ENCODE data around the gene LRRC3B.

Gene LRRC3B

DNA sequence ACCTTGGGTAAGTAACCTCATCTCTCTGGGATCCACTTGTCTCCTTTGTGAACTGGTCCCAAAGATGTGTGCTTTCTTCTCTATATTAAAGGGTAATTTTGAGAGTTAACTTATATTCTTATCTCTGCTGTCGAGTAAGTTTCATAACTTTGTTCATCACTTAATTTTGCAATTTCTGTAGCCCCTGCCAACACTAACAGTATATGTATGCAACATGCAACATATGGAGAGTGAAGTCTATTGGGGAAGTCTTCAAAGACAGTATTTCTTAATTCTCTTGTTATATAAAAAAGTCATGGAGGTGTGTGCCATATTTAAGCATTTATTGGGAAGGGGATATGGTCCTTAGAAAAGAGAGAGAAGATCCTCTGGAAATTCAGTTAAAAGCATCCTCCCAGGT, 85.9 kb downstream of the LRRC3B start:
- H3K9me3 ChIP-seq (ENCODE audit: control insufficient read depth, low read length), result no peaks in the 10 kb centered on the region
- H3K27ac ChIP-seq (ENCODE audit: low read depth, low read length, severe bottlenecking), result no peak overlapping the region
- WGBS, 2 experiments (ENCODE audit: insufficient coverage in 2 of 2), result no CpG with 5 or more reads among the region's 1 CpG
- no peaks in the 10 kb centered on the region for H3K36me3 ChIP-seq (ENCODE audit: control insufficient read depth, insufficient read depth, low read length)
- no peak overlapping the region for H3K4me3 ChIP-seq (ENCODE audit: extremely low read depth, insufficient read depth, low read length, poor library complexity, severe bottlenecking)
- H3K4me1 ChIP-seq (ENCODE audit: control insufficient read depth, insufficient read depth, low read length, poor library complexity, severe bottlenecking), result no peaks in the 10 kb centered on the region

DNA sequence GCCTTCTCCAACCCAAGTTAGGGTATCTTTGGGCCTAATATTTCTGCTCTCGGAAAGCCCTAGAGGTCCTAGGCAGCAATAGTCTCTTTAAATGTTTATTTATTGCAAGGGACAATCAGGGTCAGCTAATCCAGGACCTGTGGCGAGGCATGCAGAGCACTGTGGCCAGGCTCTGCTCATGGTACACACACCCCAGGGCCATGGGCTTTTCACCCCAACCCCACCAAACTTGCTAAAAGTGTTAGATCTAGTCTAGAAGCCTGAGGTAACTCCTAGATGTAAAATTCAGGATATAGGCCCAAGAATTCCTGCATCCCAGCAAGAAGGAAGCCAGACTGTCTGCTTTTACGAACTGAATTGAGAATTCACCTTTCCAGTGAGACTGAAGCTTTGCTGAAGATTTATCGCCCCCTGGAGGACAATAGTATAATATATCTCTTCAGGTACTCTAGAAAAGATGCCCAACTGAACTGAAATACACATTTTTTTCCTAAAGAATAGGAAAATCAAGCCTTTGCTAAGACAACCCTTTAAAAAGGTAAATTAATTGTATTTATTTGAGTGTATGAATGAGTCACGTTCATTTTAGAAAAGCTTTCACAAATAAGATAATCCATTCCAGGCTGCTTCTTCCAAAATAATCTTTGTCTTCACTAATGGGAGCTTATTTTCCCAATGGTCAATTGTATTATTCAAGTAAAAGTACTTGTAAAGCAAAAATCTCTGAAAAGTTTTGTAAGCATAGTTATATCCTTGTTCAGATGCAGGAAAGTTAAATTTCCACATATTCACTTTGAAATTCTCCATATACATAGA, 89.8 kb downstream of the LRRC3B start:
- H3K4me3 ChIP-seq (ENCODE audit: extremely low read depth, insufficient read depth, low read length, poor library complexity, severe bottlenecking), result no peak overlapping the region
- H3K4me1 ChIP-seq (ENCODE audit: control insufficient read depth, insufficient read depth, low read length, poor library complexity, severe bottlenecking), result no peaks in the 10 kb centered on the region
- H3K36me3 ChIP-seq (ENCODE audit: control insufficient read depth, insufficient read depth, low read length), result no peaks in the 10 kb centered on the region
- 67% methylated on average over 2 of the region's 5 CpGs; no CpG with 5 or more reads in 1 of the 2 experiments for WGBS, 2 experiments (ENCODE audit: insufficient coverage in 2 of 2)
- H3K9me3 ChIP-seq (ENCODE audit: control insufficient read depth, low read length), result no peaks in the 10 kb centered on the region
- no peak overlapping the region for H3K27ac ChIP-seq (ENCODE audit: low read depth, low read length, severe bottlenecking)

DNA sequence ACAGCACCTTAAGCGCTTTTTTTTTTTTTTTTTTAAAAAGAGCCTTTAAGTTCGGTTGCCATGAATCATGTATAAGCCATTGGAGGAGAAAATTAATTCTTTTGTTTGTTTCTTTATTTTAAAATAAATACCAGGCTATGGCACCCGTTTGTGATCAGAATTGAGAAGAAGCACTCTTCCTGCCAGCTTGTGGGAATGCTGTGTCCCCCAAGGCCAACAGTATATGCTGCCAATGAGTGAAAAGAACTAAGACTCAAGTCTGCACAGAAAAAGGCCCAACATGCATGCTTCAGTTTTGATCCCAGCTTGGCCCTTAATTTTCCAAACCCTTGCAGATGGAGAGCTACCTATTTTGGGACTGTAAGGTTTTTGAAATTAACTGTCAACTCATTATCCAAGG, 90.5 kb downstream of the LRRC3B start:
- Histone ChIP-seq H3K27ac (ENCODE audit: low read depth, low read length, severe bottlenecking) (no peak overlapping the region), H3K9me3 (ENCODE audit: control insufficient read depth, low read length) (no peaks in the 10 kb centered on the region), H3K4me3 (ENCODE audit: extremely low read depth, insufficient read depth, low read length, poor library complexity, severe bottlenecking) (no peak overlapping the region), H3K36me3 (ENCODE audit: control insufficient read depth, insufficient read depth, low read length) (no peaks in the 10 kb centered on the region), H3K4me1 (ENCODE audit: control insufficient read depth, insufficient read depth, low read length, poor library complexity, severe bottlenecking) (no peaks in the 10 kb centered on the region)
- WGBS, 2 experiments (ENCODE audit: insufficient coverage in 2 of 2), result 89 to 100% methylated on average over 1 of the region's 3 CpGs

DNA sequence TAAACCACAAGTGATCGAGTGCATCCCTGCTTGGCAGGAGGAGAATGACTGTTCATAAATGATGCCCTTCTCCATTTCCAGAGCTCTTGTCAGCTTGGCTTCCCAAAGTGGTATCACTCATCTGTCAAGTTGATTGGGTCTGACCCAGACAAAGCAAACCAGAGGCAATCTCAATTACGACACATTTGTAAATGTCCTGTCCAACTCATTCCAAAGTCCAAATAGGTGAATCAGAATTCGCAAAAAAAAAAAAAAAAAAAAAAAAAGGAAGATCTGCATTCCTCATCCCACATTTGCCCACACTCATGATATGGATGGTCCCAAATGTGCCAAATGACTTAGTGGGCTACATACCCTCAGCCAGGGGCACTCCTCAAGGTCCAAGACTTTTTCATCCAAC, 91.9 kb downstream of the LRRC3B start:
- Histone ChIP-seq H3K4me3 (ENCODE audit: extremely low read depth, insufficient read depth, low read length, poor library complexity, severe bottlenecking) (no peak overlapping the region), H3K9me3 (ENCODE audit: control insufficient read depth, low read length) (no peaks in the 10 kb centered on the region), H3K36me3 (ENCODE audit: control insufficient read depth, insufficient read depth, low read length) (no peaks in the 10 kb centered on the region), H3K4me1 (ENCODE audit: control insufficient read depth, insufficient read depth, low read length, poor library complexity, severe bottlenecking) (no peaks in the 10 kb centered on the region), H3K27ac (ENCODE audit: low read depth, low read length, severe bottlenecking) (no peak overlapping the region)
- WGBS, 2 experiments (ENCODE audit: insufficient coverage in 2 of 2), result 79% methylated on average over 2 of the region's 3 CpGs; no CpG with 5 or more reads in 1 of the 2 experiments

DNA sequence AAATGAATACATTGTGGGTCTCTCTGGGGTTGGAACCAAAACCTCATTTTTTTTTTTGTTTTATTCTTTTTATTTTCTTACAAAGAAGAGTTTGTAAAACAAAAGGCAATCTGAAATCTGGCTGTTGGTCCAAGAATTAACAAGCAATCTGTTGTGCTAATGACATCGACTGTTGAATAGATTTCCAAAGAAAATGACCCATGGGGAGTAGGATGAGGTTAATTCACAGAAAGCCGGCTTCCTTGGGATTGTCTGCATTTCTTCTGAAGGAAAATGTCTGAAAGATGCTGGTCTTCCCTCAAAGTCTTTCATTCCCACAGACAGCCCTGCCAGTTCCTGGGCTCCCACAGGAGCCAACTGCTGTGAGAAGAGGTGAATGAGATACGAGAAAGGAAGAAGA, 92.9 kb downstream of the LRRC3B start:
- no peak overlapping the region for H3K4me3 ChIP-seq (ENCODE audit: extremely low read depth, insufficient read depth, low read length, poor library complexity, severe bottlenecking)
- 90 to 100% methylated on average over 1 to 2 of the region's 3 CpGs for WGBS, 2 experiments (ENCODE audit: insufficient coverage in 2 of 2)

DNA sequence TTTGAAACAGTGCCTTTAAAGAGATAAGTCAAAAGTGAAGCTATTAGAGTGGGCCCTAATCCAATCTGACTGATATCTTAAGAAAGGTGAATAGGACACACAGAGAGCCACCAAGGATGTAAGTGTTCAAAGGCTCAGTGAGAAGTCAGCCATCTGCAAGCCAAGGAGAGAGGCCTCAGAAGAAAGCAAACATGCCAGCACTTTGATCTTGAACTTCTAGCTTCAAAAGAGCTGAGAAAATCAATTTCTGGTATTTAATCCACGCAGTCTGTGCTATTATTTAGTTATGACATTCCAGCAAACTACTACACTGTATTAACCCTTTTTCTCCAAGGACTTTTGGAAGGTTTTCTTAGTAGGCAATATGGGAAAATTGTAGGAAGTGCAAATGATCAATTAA, 95.7 kb downstream of the LRRC3B start:
- no peaks in the 10 kb centered on the region for H3K36me3 ChIP-seq (ENCODE audit: control insufficient read depth, insufficient read depth, low read length)
- H3K27ac ChIP-seq (ENCODE audit: low read depth, low read length, severe bottlenecking), result no peak overlapping the region
- H3K9me3 ChIP-seq (ENCODE audit: control insufficient read depth, low read length), result no peaks in the 10 kb centered on the region
- H3K4me1 ChIP-seq (ENCODE audit: control insufficient read depth, insufficient read depth, low read length, poor library complexity, severe bottlenecking), result no peaks in the 10 kb centered on the region
- H3K4me3 ChIP-seq (ENCODE audit: extremely low read depth, insufficient read depth, low read length, poor library complexity, severe bottlenecking), result no peak overlapping the region
- WGBS, 2 experiments (ENCODE audit: insufficient coverage in 2 of 2), result 100% methylated on average over 1 of the region's 1 CpG; no CpG with 5 or more reads in 1 of the 2 experiments

More for the DNA sequence above, 92.9 kb downstream of the LRRC3B start:
- H3K27ac ChIP-seq (ENCODE audit: low read depth, low read length, severe bottlenecking), result no peak overlapping the region
- no peaks in the 10 kb centered on the region for H3K9me3 ChIP-seq (ENCODE audit: control insufficient read depth, low read length)
- H3K36me3 ChIP-seq (ENCODE audit: control insufficient read depth, insufficient read depth, low read length), result no peaks in the 10 kb centered on the region
- no peaks in the 10 kb centered on the region for H3K4me1 ChIP-seq (ENCODE audit: control insufficient read depth, insufficient read depth, low read length, poor library complexity, severe bottlenecking)

DNA sequence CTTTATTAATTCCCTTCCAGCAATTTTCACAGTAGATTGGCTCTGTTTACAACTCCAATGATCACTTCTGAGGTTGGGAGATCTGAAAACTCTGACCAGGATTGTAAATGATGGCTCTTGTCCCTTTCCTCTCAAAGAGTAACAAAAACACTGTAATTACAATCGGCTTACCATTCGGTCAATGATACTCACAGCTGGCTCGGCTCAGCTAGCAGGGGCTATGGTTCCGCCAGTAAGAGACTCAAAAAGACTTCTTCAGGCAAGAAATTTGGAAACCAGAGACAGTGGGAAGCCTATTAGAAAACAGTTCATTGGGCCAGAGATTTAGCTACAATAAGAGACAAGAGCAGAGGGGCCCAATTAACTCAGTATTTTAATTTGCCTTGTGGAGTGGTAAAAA, 96.6 kb downstream of the LRRC3B start:
- Histone ChIP-seq H3K9me3 (ENCODE audit: control insufficient read depth, low read length) (no peaks in the 10 kb centered on the region), H3K36me3 (ENCODE audit: control insufficient read depth, insufficient read depth, low read length) (no peaks in the 10 kb centered on the region), H3K4me1 (ENCODE audit: control insufficient read depth, insufficient read depth, low read length, poor library complexity, severe bottlenecking) (no peaks in the 10 kb centered on the region), H3K4me3 (ENCODE audit: extremely low read depth, insufficient read depth, low read length, poor library complexity, severe bottlenecking) (no peak overlapping the region), H3K27ac (ENCODE audit: low read depth, low read length, severe bottlenecking) (no peak overlapping the region)
- 57 to 68% methylated on average over 4 of the region's 4 CpGs for WGBS, 2 experiments (ENCODE audit: insufficient coverage in 2 of 2)

DNA sequence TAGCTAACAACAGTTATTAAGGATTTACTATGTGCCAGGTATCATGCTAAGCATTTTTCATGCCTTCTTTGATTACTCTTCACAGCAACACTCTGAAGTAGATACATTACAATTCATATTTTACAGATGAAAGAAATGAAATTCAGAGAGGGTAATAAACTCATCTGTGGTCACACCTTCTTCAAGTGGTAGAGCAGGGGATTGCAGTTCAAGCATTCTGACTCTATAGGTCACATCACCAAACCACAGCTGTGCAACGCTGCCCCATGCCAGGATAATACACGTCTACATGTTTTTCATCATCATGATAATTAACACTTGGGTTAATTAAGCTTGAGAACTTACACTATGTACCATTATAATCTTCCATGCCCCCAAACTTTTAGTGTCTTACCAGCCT, 98.5 kb downstream of the LRRC3B start:
- H3K4me3 ChIP-seq (ENCODE audit: extremely low read depth, insufficient read depth, low read length, poor library complexity, severe bottlenecking), result no peak overlapping the region
- H3K9me3 ChIP-seq (ENCODE audit: control insufficient read depth, low read length), result no peaks in the 10 kb centered on the region
- no peaks in the 10 kb centered on the region for H3K36me3 ChIP-seq (ENCODE audit: control insufficient read depth, insufficient read depth, low read length)
- H3K27ac ChIP-seq (ENCODE audit: low read depth, low read length, severe bottlenecking), result no peak overlapping the region
- WGBS, 2 experiments (ENCODE audit: insufficient coverage in 2 of 2), result no CpG with 5 or more reads among the region's 2 CpGs
- H3K4me1 ChIP-seq (ENCODE audit: control insufficient read depth, insufficient read depth, low read length, poor library complexity, severe bottlenecking), result no peaks in the 10 kb centered on the region

DNA sequence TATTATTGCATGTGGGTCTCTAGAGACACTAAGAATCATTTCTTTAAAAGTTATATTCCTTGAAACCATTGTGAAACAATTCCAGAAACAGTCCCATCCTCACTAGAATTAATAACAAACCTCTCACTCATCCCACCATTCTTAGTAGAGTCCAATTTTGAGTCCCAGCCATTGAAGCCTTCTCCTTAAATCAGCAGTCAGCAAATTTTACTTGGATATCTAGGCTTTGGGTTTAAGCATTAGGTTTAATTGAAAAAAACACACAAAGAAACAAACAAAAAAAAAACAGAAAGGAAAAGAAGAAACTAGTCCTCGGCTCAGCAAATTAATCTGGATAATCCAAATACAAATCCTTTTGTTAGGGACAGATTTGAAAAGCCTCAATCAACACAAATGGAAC, 109.3 kb downstream of the LRRC3B start:
- Histone ChIP-seq H3K36me3 (ENCODE audit: control insufficient read depth, insufficient read depth, low read length) (no peaks in the 10 kb centered on the region), H3K9me3 (ENCODE audit: control insufficient read depth, low read length) (no peaks in the 10 kb centered on the region), H3K4me1 (ENCODE audit: control insufficient read depth, insufficient read depth, low read length, poor library complexity, severe bottlenecking) (no peaks in the 10 kb centered on the region), H3K4me3 (ENCODE audit: extremely low read depth, insufficient read depth, low read length, poor library complexity, severe bottlenecking) (no peak overlapping the region), H3K27ac (ENCODE audit: low read depth, low read length, severe bottlenecking) (no peak overlapping the region)
- WGBS, 2 experiments (ENCODE audit: insufficient coverage in 2 of 2), result no CpG with 5 or more reads among the region's 1 CpG

DNA sequence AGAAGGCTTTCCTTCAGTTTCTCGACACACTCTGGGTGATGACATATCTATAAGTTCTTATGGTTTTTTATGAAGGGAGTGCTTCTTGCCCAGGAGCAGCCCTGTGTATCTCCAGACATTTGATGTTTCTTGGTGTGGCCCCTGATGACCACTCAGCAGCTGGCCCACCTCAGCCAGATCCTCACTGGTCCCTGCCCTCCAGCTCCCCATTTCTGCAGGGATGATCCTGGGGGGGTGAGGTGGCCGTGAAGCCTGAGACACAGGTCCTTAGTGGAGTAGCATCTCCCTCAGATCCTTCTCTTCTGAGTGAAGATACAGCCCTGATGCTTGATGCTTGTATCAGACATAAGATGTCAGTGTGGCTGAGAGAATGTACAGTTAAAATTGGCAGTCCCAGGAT, 127.7 kb downstream of the LRRC3B start:
- no peaks in the 10 kb centered on the region for H3K4me1 ChIP-seq (ENCODE audit: control insufficient read depth, insufficient read depth, low read length, poor library complexity, severe bottlenecking)
- no peak overlapping the region for H3K4me3 ChIP-seq (ENCODE audit: extremely low read depth, insufficient read depth, low read length, poor library complexity, severe bottlenecking)
- H3K9me3 ChIP-seq (ENCODE audit: control insufficient read depth, low read length), result no peaks in the 10 kb centered on the region
- H3K27ac ChIP-seq (ENCODE audit: low read depth, low read length, severe bottlenecking), result no peak overlapping the region
- 100% methylated on average over 1 of the region's 2 CpGs; no CpG with 5 or more reads in 1 of the 2 experiments for WGBS, 2 experiments (ENCODE audit: insufficient coverage in 2 of 2)
- no peaks in the 10 kb centered on the region for H3K36me3 ChIP-seq (ENCODE audit: control insufficient read depth, insufficient read depth, low read length)

DNA sequence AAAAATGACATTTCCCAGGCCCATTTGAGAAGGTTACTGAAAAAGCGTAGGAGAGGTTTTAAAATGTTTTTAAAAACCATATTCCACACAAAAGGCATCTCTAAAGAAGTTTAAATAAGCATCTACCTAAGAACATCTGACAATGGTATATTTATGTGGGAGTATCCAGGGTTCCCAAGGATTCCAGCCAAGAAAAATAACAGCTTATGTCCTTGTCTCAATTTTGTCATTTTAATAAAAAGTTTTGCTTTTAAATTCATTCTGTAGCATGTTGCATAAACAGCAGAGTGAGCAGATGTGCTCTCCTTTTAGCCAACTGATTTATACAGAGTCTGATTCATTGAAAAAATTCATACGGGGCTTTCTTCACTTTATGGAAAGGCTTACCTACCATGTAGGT, 129.9 kb downstream of the LRRC3B start:
- Histone ChIP-seq H3K4me3 (ENCODE audit: extremely low read depth, insufficient read depth, low read length, poor library complexity, severe bottlenecking) (no peak overlapping the region), H3K27ac (ENCODE audit: low read depth, low read length, severe bottlenecking) (no peak overlapping the region), H3K4me1 (ENCODE audit: control insufficient read depth, insufficient read depth, low read length, poor library complexity, severe bottlenecking) (no peaks in the 10 kb centered on the region), H3K9me3 (ENCODE audit: control insufficient read depth, low read length) (no peaks in the 10 kb centered on the region), H3K36me3 (ENCODE audit: control insufficient read depth, insufficient read depth, low read length) (no peaks in the 10 kb centered on the region)
- no CpG with 5 or more reads among the region's 2 CpGs for WGBS, 2 experiments (ENCODE audit: insufficient coverage in 2 of 2)

All from mesodermal cell (in vitro differentiated cells).